ENCODE measurements around the gene CDH13. TPM values are rescaled to one million over a fixed set of nuclear protein-coding genes. Genes with fewer than 3 reads are reported as not detected.

Gene CDH13
- total and polyA plus RNA-seq, 2 of the 8 experiments (the other 6 are each of a cell fraction or from before 2014, with no cell fraction given): 2.3 to 2.4 TPM

GRCh38 chr16:83510906-83511305 is 884.1 kb downstream of the CDH13 start (continued):
- TF ChIP-seq ZNF274 (IDR thresholded peaks at IDR 0.05; ENCODE audit: borderline replicate concordance, extremely low read depth, low read length) (no peak), CHD1 (IDR thresholded peaks at IDR 0.05; ENCODE audit: low read depth, low read length) (no peak), HDAC6 (IDR thresholded peaks at IDR 0.05; ENCODE audit: low read depth, low read length) (no peak)
